ENCODE results near the gene PTGDR2. TPM values are rescaled to one million over a fixed set of nuclear protein-coding genes. Genes with fewer than 3 reads are reported as not detected.
A peak's percentile ranks its signal among the peaks of the same experiment; 100 is the strongest.

PTGDR2 gene
- total and polyA plus RNA-seq, 9 of the 15 experiments (the other 6 are each of a cell fraction or from before 2014, with no cell fraction given) = 0.51 to 2.6 (median 1.6) TPM

DNA sequence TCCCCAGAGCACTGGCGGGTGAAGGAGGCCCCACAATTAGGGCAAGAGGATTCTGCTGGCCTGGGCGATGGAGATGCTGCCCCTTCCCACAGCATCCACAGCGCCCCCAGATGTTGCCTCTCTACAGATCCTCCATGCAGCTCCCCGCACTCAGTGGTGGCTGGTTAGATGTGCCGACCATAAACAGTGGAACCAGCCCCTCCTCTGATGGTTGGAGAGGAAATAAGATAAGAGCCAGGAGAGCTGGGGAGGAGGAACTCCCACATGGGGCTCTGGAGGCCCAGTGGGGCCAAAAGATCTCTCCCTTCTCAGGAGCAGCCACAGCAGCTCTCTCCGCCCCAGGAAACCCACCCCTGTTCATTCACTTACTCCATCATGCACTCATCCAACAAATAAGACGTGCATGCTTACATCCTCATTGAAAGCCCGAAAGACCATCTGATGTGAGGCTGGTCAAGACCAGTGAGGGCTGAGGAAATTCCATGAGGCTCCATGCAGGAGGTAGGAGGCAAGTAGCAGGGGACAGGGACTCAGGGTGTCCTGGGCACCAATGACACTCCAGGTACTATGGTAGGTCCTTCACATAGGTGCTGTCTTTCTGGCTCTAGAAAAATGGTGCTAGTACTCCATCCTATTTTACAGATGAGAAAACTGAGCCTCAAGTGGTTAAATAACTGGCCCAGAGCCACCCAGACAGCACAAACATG is 1.5 kb downstream of the PTGDR2 start:
- peak overlapping the region; percentile 67 for H3K27ac ChIP-seq (ENCODE audit: extremely low read depth, low read depth, low read length)
- intact Hi-C loops (cut with micrococcal nuclease) = no loop called here
- peak; percentile 91 for ATAC-seq
- TF ChIP-seq SMARCE1 (IDR thresholded peaks at IDR 0.05) (peak; percentile 79; the same call in 1 of the 2 replicates), ZKSCAN1 (IDR thresholded peaks at IDR 0.05; ENCODE audit: low read depth, low read length) (peak; percentile 46), NFIC (IDR thresholded peaks at IDR 0.05) (peak; percentile 19; the same call in 1 of the 2 replicates), CBFA2T3 (IDR thresholded peaks at IDR 0.05) (peak; percentile 51; the same call in 1 of the 2 replicates), EP400 (IDR thresholded peaks at IDR 0.05) (peak; percentile 41; the same call in 1 of the 2 replicates), L3MBTL2 (IDR thresholded peaks at IDR 0.05) (0 out of 2 replicates have a peak, but pooled peaks have one; percentile 13), JUND (IDR thresholded peaks at IDR 0.05; ENCODE audit: borderline replicate concordance, low read depth, low read length) (0 out of 2 replicates have a peak, but pooled peaks have one; percentile 38), JUND (tag; IDR thresholded peaks at IDR 0.05; ENCODE audit: borderline replicate concordance, low read depth, low read length) (peak; percentile 48; the same call in 1 of the 3 replicates), EP300 (IDR thresholded peaks at IDR 0.05; ENCODE audit: low read length) (peak; percentile 76; the same call in 1 of the 2 replicates), GATAD2A (IDR thresholded peaks at IDR 0.05) (peak; percentile 72; the same call in 1 of the 2 replicates), EGR1 (conservative IDR thresholded peaks at IDR 0.05) (peak; percentile 93), SMARCC2 (IDR thresholded peaks at IDR 0.05; ENCODE audit: low read depth) (peak; percentile 46; the same call in 1 of the 2 replicates), ZNF644 (tag; IDR thresholded peaks at IDR 0.05; ENCODE audit: low read depth) (no peak), TBL1XR1 (IDR thresholded peaks at IDR 0.05; ENCODE audit: low read length in 2 of 2) (peak in 1 of 2 experiments; percentile 76; a peak in 2 of 4 replicates), POLR2B (IDR thresholded peaks at IDR 0.05; ENCODE audit: low read depth, partially characterized antibody) (peak; percentile 18), TCF3 (CRISPR knock-in tag; IDR thresholded peaks at IDR 0.05) (0 out of 2 replicates have a peak, but pooled peaks have one; percentile 9)

More for the DNA sequence above, 1.5 kb downstream of the PTGDR2 start:
- H3K4me1 ChIP-seq (replicated peaks in 1 of 2; ENCODE audit: control insufficient read depth in 2 of 2, insufficient read depth in 2 of 2, low read length in 2 of 2) = peaks cover 38 to 53% of the 10 kb centered on the region in 2 experiments
- in situ Hi-C loops (cut with MboI) = no loop called here
- no peaks in the 10 kb centered on the region for H3K9me3 ChIP-seq (replicated peaks; ENCODE audit: control insufficient read depth, insufficient read depth, low read depth, low read length)
- peaks cover 37% of the 10 kb centered on the region; the same call in 2 of the 3 replicates for H3K36me3 ChIP-seq (ENCODE audit: control insufficient read depth, insufficient read depth, low read length)
- H4K20me1 ChIP-seq (replicated peaks; ENCODE audit: control insufficient read depth, insufficient read depth, low read length) = no peaks in the 10 kb centered on the region
- WGBS (ENCODE audit: insufficient coverage, low coverage, missing lambda C conversion rate) = under 1% methylated on average over 8 of the region's 8 CpGs
- H3K9me1 ChIP-seq (ENCODE audit: control insufficient read depth, insufficient read depth, low read length) = peaks cover 6% of the 10 kb centered on the region
- peak; percentile 71 to 92 (median 82) for DNase-seq (ENCODE audit: extremely low read depth in 1 of 4, low spot score in 3 of 4)
- H3K4me3 ChIP-seq = peak overlapping the region; percentile 21
- peaks cover 5% of the 10 kb centered on the region; the same call in 1 of the 3 replicates for H3K79me2 ChIP-seq (ENCODE audit: control insufficient read depth, insufficient read depth, low read length)
- BruUV-seq (replicated peaks) = no TSS peak
- ChIA-PET CTCF (ENCODE audit: low intra/inter-chr PET ratio) (no interaction called here), POLR2A (interaction anchor here (0.5 to 2.3 kb wide), 9 partner anchors 9 to 150 kb away, joined by 3 to 7 read pairs (median 4); partner anchors contain the start of gene CCDC86)
- peak overlapping the region; percentile 60 for H2AFZ ChIP-seq (ENCODE audit: low read depth, low read length)
- H3K9ac ChIP-seq (ENCODE audit: insufficient read depth in 1 of 2, low read depth in 2 of 2, low read length in 2 of 2) = peak overlapping the region; percentile 60 to 85
- H3K27me3 ChIP-seq (ENCODE audit: control insufficient read depth in 2 of 2, insufficient read depth in 2 of 2, low read length in 2 of 2) = no peaks in the 10 kb centered on the region
- FAIRE-seq = peak; percentile 94
- H3K4me2 ChIP-seq (ENCODE audit: insufficient read depth, low read length) = peak overlapping the region; percentile 86

Measured in K562 (cell line).